ENCODE results near the gene TCF4. TPM values are rescaled to one million over a fixed set of nuclear protein-coding genes. Genes with fewer than 3 reads are reported as not detected.
"Not testable (repeated sequence)": the region's sequence is repeated elsewhere in the genome, so short reads cannot be mapped to it uniquely, and the experiment has no call there.

TCF4 gene
- total RNA-seq, 5 donors from 2014 or later (not counting 1 experiment from before 2014, with no cell fraction given) = 2.6 to 11.0 (median 6.6) TPM

- Mint-ChIP-seq H3K27me3 (no peaks in the 10 kb centered on the region), H3K4me3 (no peak overlapping the region), H3K36me3 (no peaks in the 10 kb centered on the region), H3K4me1 (no peaks in the 10 kb centered on the region), H3K27ac (no peak overlapping the region), H3K9me3 (no peaks in the 10 kb centered on the region)
- 90% methylated on average over 1 of the region's 4 CpGs for WGBS (ENCODE audit: insufficient coverage)
- ATAC-seq (replicated peaks in 1 of 4) = no peak
- no peak for DNase-seq
- ChIA-PET POLR2A (no interaction called here), CTCF (no interaction called here)
- H3K27ac ChIP-seq (ENCODE audit: low read length) = no peak overlapping the region
- H3K36me3 ChIP-seq (ENCODE audit: control insufficient read depth in 2 of 2, extremely low read depth in 1 of 2, insufficient read depth in 1 of 2, low read length in 1 of 2) = no peaks in the 10 kb centered on the region
- H3K4me3 ChIP-seq (ENCODE audit: control insufficient read depth in 1 of 2, extremely low read depth in 1 of 2, low read length in 1 of 2) = no peak overlapping the region
- H3K9me3 ChIP-seq = no peaks in the 10 kb centered on the region
- H3K27me3 ChIP-seq (replicated peaks in 1 of 2; ENCODE audit: control insufficient read depth in 2 of 2, extremely low read depth in 1 of 2, insufficient read depth in 2 of 2, low read length in 1 of 2) = no peaks in the 10 kb centered on the region
- no peaks in the 10 kb centered on the region for H3K4me1 ChIP-seq (ENCODE audit: control insufficient read depth in 1 of 2, extremely low read depth in 1 of 2, insufficient read depth in 2 of 2, low read length in 2 of 2)
Observed at GRCh38 chr18:55470826-55471225, 117.2 kb downstream of the TCF4 start.

GRCh38 chr18:55469134-55469533 is 118.9 kb downstream of the TCF4 start:
- H3K4me1 ChIP-seq (ENCODE audit: control insufficient read depth in 1 of 2, extremely low read depth in 1 of 2, insufficient read depth in 2 of 2, low read length in 2 of 2); H3K9me3 Mint-ChIP-seq; H3K4me3 ChIP-seq (ENCODE audit: control insufficient read depth in 1 of 2, extremely low read depth in 1 of 2, low read length in 1 of 2); DNase-seq; H3K4me1 Mint-ChIP-seq; H3K9me3 ChIP-seq; H3K36me3 Mint-ChIP-seq; H3K4me3 Mint-ChIP-seq; CTCF ChIA-PET; H3K27me3 ChIP-seq (replicated peaks in 1 of 2; ENCODE audit: control insufficient read depth in 2 of 2, extremely low read depth in 1 of 2, insufficient read depth in 2 of 2, low read length in 1 of 2); H3K27ac ChIP-seq (ENCODE audit: low read length); POLR2A ChIA-PET; ATAC-seq (replicated peaks in 1 of 4); H3K27ac Mint-ChIP-seq; H3K36me3 ChIP-seq (ENCODE audit: control insufficient read depth in 2 of 2, extremely low read depth in 1 of 2, insufficient read depth in 1 of 2, low read length in 1 of 2); H3K27me3 Mint-ChIP-seq: not testable (repeated sequence)
- WGBS (ENCODE audit: insufficient coverage) = no CpG with 5 or more reads among the region's 8 CpGs

GRCh38 chr18:55466789-55467188 is 121.2 kb downstream of the TCF4 start:
- Mint-ChIP-seq H3K27ac (no peak overlapping the region), H3K9me3 (no peaks in the 10 kb centered on the region), H3K4me3 (no peak overlapping the region), H3K27me3 (no peaks in the 10 kb centered on the region), H3K36me3 (no peaks in the 10 kb centered on the region), H3K4me1 (no peaks in the 10 kb centered on the region)
- ChIA-PET CTCF (no interaction called here), POLR2A (interaction anchor here in 1 of 2 donors (0.6 kb wide), 1 partner anchor 1305 kb away, joined by 3 read pairs; no protein-coding TSS in a partner anchor)
- ATAC-seq (replicated peaks in 1 of 4) = no peak
- Histone ChIP-seq H3K4me3 (ENCODE audit: control insufficient read depth in 1 of 2, extremely low read depth in 1 of 2, low read length in 1 of 2) (no peak overlapping the region), H3K36me3 (ENCODE audit: control insufficient read depth in 2 of 2, extremely low read depth in 1 of 2, insufficient read depth in 1 of 2, low read length in 1 of 2) (no peaks in the 10 kb centered on the region), H3K9me3 (no peaks in the 10 kb centered on the region), H3K4me1 (ENCODE audit: control insufficient read depth in 1 of 2, extremely low read depth in 1 of 2, insufficient read depth in 2 of 2, low read length in 2 of 2) (no peaks in the 10 kb centered on the region), H3K27me3 (replicated peaks in 1 of 2; ENCODE audit: control insufficient read depth in 2 of 2, extremely low read depth in 1 of 2, insufficient read depth in 2 of 2, low read length in 1 of 2) (no peaks in the 10 kb centered on the region), H3K27ac (ENCODE audit: low read length) (no peak overlapping the region)
- 88% methylated on average over 3 of the region's 4 CpGs for WGBS (ENCODE audit: insufficient coverage)
- no peak for DNase-seq

GRCh38 chr18:55465313-55465712 is 122.7 kb downstream of the TCF4 start:
- WGBS (ENCODE audit: insufficient coverage) = 100% methylated on average over 1 of the region's 2 CpGs
- no peaks in the 10 kb centered on the region for H3K4me1 Mint-ChIP-seq
- Histone ChIP-seq H3K4me1 (ENCODE audit: control insufficient read depth in 1 of 2, extremely low read depth in 1 of 2, insufficient read depth in 2 of 2, low read length in 2 of 2) (no peaks in the 10 kb centered on the region), H3K9me3 (no peaks in the 10 kb centered on the region), H3K27me3 (replicated peaks in 1 of 2; ENCODE audit: control insufficient read depth in 2 of 2, extremely low read depth in 1 of 2, insufficient read depth in 2 of 2, low read length in 1 of 2) (no peaks in the 10 kb centered on the region), H3K4me3 (ENCODE audit: control insufficient read depth in 1 of 2, extremely low read depth in 1 of 2, low read length in 1 of 2) (no peak overlapping the region), H3K36me3 (ENCODE audit: control insufficient read depth in 2 of 2, extremely low read depth in 1 of 2, insufficient read depth in 1 of 2, low read length in 1 of 2) (no peaks in the 10 kb centered on the region), H3K27ac (ENCODE audit: low read length) (no peak overlapping the region)
- H3K27me3 Mint-ChIP-seq = no peaks in the 10 kb centered on the region
- ChIA-PET POLR2A (no interaction called here), CTCF (interaction anchor here in 1 of 2 donors (0.6 kb wide), 1 partner anchor 69 kb away, joined by 3 read pairs; no protein-coding TSS in a partner anchor)
- ATAC-seq (replicated peaks in 1 of 4) (no peak), DNase-seq (no peak)
- H3K9me3 Mint-ChIP-seq = no peaks in the 10 kb centered on the region
- H3K27ac Mint-ChIP-seq = no peak overlapping the region
- no peaks in the 10 kb centered on the region for H3K36me3 Mint-ChIP-seq
- H3K4me3 Mint-ChIP-seq = no peak overlapping the region

- ATAC-seq (replicated peaks in 1 of 4) (no peak), DNase-seq (no peak)
- Histone ChIP-seq H3K36me3 (ENCODE audit: control insufficient read depth in 2 of 2, extremely low read depth in 1 of 2, insufficient read depth in 1 of 2, low read length in 1 of 2) (no peaks in the 10 kb centered on the region), H3K4me1 (ENCODE audit: control insufficient read depth in 1 of 2, extremely low read depth in 1 of 2, insufficient read depth in 2 of 2, low read length in 2 of 2) (no peaks in the 10 kb centered on the region), H3K27ac (ENCODE audit: low read length) (no peak overlapping the region), H3K9me3 (no peaks in the 10 kb centered on the region), H3K27me3 (replicated peaks in 1 of 2; ENCODE audit: control insufficient read depth in 2 of 2, extremely low read depth in 1 of 2, insufficient read depth in 2 of 2, low read length in 1 of 2) (no peaks in the 10 kb centered on the region), H3K4me3 (ENCODE audit: control insufficient read depth in 1 of 2, extremely low read depth in 1 of 2, low read length in 1 of 2) (no peak overlapping the region)
- H3K27ac Mint-ChIP-seq = no peak overlapping the region
- WGBS (ENCODE audit: insufficient coverage) = no CpG with 5 or more reads among the region's 4 CpGs
- no peak overlapping the region for H3K4me3 Mint-ChIP-seq
- no peaks in the 10 kb centered on the region for H3K4me1 Mint-ChIP-seq
- CTCF ChIA-PET = no interaction called here
- peaks cover 0 to 1% of the 10 kb centered on the region in 2 donors for H3K27me3 Mint-ChIP-seq
- H3K9me3 Mint-ChIP-seq = no peaks in the 10 kb centered on the region
- H3K36me3 Mint-ChIP-seq = no peaks in the 10 kb centered on the region
- POLR2A ChIA-PET = no interaction called here
Observed at GRCh38 chr18:55464581-55464980, 123.4 kb downstream of the TCF4 start.

- Mint-ChIP-seq H3K27ac (no peak overlapping the region), H3K4me1 (no peaks in the 10 kb centered on the region), H3K4me3 (no peak overlapping the region), H3K27me3 (peaks cover 0 to 1% of the 10 kb centered on the region in 2 donors), H3K9me3 (no peaks in the 10 kb centered on the region), H3K36me3 (no peaks in the 10 kb centered on the region)
- no peaks in the 10 kb centered on the region for H3K27me3 ChIP-seq (replicated peaks in 1 of 2; ENCODE audit: control insufficient read depth in 2 of 2, extremely low read depth in 1 of 2, insufficient read depth in 2 of 2, low read length in 1 of 2)
- ATAC-seq (replicated peaks in 1 of 4) (no peak), DNase-seq (no peak)
- WGBS (ENCODE audit: insufficient coverage) = no CpG with 5 or more reads among the region's 1 CpG
- no peak overlapping the region for H3K27ac ChIP-seq (ENCODE audit: low read length)
- ChIA-PET CTCF (no interaction called here), POLR2A (no interaction called here)
- H3K4me1 ChIP-seq (ENCODE audit: control insufficient read depth in 1 of 2, extremely low read depth in 1 of 2, insufficient read depth in 2 of 2, low read length in 2 of 2) = no peaks in the 10 kb centered on the region
- H3K4me3 ChIP-seq (ENCODE audit: control insufficient read depth in 1 of 2, extremely low read depth in 1 of 2, low read length in 1 of 2) = no peak overlapping the region
- H3K36me3 ChIP-seq (ENCODE audit: control insufficient read depth in 2 of 2, extremely low read depth in 1 of 2, insufficient read depth in 1 of 2, low read length in 1 of 2) = no peaks in the 10 kb centered on the region
- no peaks in the 10 kb centered on the region for H3K9me3 ChIP-seq
Observed at GRCh38 chr18:55462652-55463051, 125.3 kb downstream of the TCF4 start.

GRCh38 chr18:55461848-55462247 is 126.1 kb downstream of the TCF4 start:
- H3K4me3 ChIP-seq (ENCODE audit: control insufficient read depth in 1 of 2, extremely low read depth in 1 of 2, low read length in 1 of 2) = no peak overlapping the region
- Mint-ChIP-seq H3K4me3 (no peak overlapping the region), H3K36me3 (no peaks in the 10 kb centered on the region), H3K27me3 (peaks cover 0 to 1% of the 10 kb centered on the region in 2 donors), H3K27ac (no peak overlapping the region), H3K9me3 (no peaks in the 10 kb centered on the region), H3K4me1 (no peaks in the 10 kb centered on the region)
- no peaks in the 10 kb centered on the region for H3K36me3 ChIP-seq (ENCODE audit: control insufficient read depth in 2 of 2, extremely low read depth in 1 of 2, insufficient read depth in 1 of 2, low read length in 1 of 2)
- H3K27me3 ChIP-seq (replicated peaks in 1 of 2; ENCODE audit: control insufficient read depth in 2 of 2, extremely low read depth in 1 of 2, insufficient read depth in 2 of 2, low read length in 1 of 2) = no peaks in the 10 kb centered on the region
- no peaks in the 10 kb centered on the region for H3K9me3 ChIP-seq
- CTCF ChIA-PET = interaction anchor here in 1 of 2 donors (0.6 kb wide), 1 partner anchor 1473 kb away, joined by 3 read pairs; no protein-coding TSS in a partner anchor
- H3K27ac ChIP-seq (ENCODE audit: low read length) = no peak overlapping the region
- H3K4me1 ChIP-seq (ENCODE audit: control insufficient read depth in 1 of 2, extremely low read depth in 1 of 2, insufficient read depth in 2 of 2, low read length in 2 of 2) = no peaks in the 10 kb centered on the region
- 68% methylated on average over 3 of the region's 4 CpGs for WGBS (ENCODE audit: insufficient coverage)
- POLR2A ChIA-PET = no interaction called here
- ATAC-seq (replicated peaks in 1 of 4) (no peak), DNase-seq (no peak)

Data from T-cell (primary cell).